GM21619 (cell line): ENCODE measurements around the gene PTPRD.
A peak's percentile ranks its signal among the peaks of the same experiment; 100 is the strongest.

ENCODE experiments used
- ATAC-seq: cut with Tn5 transposase; IDR thresholded peaks from one replicate; pipeline ENCODE4 v1.9.1; 2021; ENCODE audit not compliant: unreplicated experiment

Gene PTPRD

GRCh38 chr9:8382777-8383527 lies 2229.8 kb downstream of the PTPRD start:
- ATAC-seq: no peak

- no peak for ATAC-seq
Measured at GRCh38 chr9:8382266-8382665, 2230.5 kb downstream of the PTPRD start.

- no peak for ATAC-seq
Measured at GRCh38 chr9:8381601-8382000, 2231.2 kb downstream of the PTPRD start.

GRCh38 chr9:8374471-8374870 lies 2238.3 kb downstream of the PTPRD start:
- no peak for ATAC-seq

GRCh38 chr9:8371686-8372085 lies 2241.1 kb downstream of the PTPRD start:
- no peak for ATAC-seq

DNA sequence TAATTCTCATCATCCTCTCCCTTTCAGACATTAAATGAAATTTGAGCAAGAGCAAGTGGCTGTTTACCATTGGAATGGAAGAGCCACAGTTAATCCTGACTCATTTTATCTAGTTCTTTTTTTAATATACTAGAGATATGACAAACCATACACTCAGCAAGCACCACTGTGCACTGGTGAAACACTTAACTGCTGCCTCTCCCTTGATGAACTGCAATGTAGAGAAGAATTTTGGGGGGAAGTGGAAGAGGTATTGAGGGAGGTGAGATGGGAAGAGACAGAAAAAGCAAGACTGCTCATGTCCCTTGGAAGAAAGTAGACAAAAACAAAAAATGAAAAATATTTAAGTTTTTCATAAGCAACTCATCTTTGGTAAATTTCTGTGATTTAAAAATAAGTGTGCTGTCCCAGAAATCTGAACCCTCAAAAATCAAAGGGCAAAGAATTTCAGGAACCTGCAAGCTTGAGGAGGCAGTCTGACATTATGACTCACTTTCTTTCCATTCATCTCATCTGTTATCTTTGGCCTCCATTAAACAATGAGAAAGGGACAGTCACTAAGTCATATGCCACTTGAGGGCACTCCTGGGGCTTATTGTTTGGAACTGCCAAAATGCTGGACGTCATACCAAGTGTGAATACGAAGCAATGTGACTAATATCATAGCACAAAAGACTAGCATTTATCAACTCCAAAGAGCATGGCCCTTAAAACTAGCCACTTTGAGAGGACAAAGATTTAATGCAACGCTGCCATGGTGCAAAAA lies 2246.5 kb downstream of the PTPRD start:
- ATAC-seq: no peak

DNA sequence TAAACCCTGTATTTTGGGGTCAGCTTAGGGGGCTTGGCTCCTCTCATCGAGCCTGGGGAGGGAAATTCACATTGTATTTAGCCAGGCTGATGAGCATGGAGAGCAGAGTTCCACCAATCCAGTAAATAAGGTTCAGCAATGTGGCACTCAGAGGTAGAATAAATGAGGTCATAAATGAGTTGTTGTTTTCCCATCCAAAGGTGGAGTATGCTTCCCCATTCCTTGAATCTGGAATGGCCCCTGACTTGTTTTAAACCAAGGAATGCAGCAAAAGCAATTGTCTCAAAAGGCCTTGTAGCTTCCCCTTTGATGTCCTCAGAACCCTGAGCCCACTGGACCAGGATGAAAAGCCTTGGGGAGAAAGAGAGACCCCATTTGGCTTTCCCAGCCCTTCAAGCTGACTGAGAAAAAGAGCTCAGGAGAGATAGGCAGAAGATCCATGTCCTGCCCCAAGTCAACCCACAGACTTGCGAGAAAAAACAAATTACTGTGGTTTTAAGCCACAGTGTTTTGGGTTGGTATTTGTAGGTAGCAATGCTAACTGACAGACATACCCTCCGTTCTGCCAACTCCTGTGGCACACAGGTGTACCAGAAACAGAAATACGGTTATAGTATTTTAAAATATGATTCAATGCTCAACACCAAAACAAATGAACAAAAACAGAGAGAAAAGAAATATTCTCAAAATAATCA lies 2247.2 kb downstream of the PTPRD start:
- no peak for ATAC-seq

- peak; percentile 66 for ATAC-seq
Measured at GRCh38 chr9:8365029-8365428, 2247.8 kb downstream of the PTPRD start.

DNA sequence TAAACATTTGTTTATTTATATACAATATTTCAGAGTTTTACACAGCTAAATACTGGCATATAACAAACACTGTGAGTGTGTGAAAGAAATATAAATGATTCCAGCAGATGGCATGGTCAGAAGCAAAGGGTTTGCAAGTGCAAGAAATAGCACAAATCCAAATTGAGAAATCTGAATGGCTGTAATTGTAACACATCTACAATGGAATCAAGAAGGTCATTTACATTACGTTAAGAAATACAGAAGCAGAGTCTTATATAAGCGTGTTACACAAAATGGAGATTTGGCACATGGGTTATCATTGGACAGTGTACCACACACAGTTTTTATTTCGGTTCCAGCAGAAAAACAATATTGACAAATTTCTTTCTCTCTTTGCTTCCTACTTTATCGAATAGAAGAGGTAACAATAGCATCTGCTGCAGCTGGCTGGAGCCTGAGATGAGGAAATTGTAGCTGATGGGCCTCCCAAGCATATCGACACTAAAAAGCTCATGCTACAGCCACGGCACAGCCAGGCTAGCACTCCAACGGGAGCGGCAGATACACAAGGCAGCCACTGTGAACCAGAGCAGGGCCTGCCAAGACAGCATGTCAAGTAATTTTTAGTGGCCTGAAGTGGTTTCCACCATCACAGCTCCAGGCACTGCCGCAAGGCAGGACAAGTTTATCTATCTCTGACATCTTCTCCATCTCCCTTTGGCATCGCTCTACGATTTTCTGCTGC lies 2248.6 kb downstream of the PTPRD start:
- ATAC-seq: no peak

DNA sequence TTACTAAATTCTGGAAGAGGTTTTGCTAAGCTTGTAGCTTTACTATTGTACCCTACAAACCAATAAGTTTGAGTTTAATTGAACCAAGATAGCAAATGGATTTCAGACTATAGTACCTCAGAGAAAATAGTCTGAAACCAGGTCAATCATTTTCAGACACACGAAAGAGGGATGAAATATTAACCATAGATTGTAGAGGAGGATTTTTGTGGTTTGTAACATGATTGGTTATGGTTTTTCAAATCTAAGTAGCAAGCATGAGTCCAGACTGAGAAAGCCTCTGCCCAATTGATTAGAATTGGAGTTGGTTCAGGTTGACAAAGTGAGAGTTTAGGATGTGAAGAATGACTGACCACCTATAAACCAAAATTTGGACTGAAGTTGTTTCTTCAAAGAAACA lies 2250.6 kb downstream of the PTPRD start:
- peak; percentile 63 for ATAC-seq

GRCh38 chr9:8361364-8361763 lies 2251.4 kb downstream of the PTPRD start:
- ATAC-seq: no peak

DNA sequence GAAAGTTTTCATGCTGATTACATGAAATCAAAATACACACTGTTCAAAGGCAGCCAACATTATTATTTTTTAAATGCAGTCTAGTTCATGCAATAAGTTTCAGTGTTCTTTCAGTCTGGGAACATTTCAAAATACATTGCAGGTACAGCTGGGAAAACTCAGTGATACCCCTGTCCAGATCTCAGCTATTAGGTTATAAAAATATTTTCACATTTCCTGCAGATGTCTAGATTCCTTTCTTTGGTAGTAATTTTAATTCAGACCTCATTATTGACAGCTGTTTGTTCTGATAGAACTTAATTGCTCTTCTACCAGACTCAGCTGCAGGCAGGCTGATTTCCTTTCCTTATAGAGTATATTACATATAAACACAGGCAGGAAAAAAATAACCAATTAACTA lies 2256.4 kb downstream of the PTPRD start:
- ATAC-seq: no peak

DNA sequence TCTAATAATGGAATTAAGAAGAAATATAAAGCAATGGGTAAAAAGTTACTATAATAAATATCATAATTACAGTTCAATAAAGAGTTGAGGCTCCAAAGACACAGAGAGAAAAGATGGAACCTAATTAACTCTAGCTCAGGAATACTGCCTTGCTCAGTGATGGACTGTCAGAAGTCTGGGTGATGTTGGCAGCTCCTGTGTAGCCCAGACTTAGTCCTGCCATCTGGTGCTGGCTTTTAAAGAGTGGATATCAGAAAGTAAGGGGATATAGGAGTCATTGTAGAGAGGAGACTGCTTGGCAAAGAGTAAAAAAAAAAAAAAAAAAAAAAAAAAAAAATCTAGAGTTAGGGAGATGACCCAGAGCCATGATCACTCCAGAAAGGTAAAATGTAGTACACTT lies 2261.4 kb downstream of the PTPRD start:
- no peak for ATAC-seq

DNA sequence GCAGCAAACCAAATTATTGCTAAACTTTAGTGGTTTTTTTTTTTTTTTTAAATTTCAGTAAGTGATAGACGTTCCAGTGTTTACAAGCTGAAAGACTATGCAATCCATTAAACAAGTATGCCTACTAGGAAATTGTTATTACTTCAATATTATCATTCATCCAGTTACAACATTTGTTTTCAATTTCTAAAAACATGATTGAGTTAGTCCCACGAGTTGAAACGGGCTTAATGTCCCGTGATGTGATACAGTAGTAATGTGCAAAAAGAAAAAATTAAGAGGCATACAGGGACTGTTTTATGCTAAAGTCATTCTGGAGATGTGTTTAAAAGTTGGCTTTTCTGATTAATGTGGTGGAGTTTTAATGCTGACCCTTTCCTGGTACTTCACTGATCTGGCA lies 2262.9 kb downstream of the PTPRD start:
- ATAC-seq: no peak

DNA sequence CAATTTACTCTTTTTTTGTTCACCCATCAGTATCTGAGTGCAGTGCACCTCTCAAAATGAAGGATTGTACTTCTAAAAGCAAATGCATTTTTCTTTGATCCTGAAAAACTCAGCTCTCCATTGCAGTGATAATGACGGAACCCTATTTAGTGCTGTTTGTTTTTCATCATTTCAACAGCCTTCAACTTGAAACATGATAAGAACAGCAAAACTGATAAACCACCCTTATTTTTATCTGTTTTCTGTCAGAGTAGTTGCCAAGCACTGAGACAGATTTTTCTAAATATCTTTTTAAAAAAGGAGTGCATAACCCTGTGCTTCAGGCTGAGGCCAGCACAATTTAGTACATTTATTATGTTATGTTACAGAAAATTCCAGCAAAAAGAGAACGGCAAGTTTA lies 2263.4 kb downstream of the PTPRD start:
- no peak for ATAC-seq

DNA sequence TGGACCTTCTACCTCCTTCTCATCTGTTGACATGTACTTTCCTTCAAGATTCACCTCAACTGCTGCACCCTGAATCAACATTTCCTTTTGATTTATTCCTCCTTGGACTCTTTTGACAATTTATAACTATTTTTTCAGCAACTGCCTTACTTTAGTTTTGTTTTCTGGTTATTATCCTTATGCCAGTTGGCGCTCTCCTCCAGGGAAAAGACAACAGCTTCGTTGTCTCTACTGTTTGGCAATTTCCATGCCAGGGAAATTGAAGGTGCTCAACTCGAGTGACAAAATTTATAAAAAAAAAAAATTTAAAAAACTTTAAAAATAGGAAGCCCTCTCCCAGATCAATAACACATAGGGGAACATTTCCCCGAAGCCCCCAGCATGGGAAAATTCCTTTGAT lies 2264.0 kb downstream of the PTPRD start:
- ATAC-seq: no peak

DNA sequence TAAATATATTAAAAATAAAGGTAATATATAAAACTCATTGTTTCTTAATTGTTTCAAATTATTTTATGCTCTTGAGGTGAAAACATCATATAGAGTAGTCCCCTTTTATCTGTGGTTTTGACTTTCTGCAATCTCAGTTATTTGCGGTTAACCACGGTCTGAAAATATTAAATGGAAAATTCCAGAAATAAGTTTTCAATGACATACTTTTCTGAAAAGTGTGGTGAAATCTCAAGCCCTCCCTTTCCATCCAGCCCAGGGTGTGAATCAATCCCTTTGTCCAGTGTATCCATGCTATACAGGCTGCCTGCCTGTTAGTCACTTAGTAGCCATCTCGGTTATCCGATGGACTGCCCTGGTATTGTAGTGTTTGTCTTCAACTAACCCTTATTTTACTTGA lies 2266.5 kb downstream of the PTPRD start:
- ATAC-seq: no peak

- no peak for ATAC-seq
Measured at GRCh38 chr9:8338767-8339510, 2273.9 kb downstream of the PTPRD start.

DNA sequence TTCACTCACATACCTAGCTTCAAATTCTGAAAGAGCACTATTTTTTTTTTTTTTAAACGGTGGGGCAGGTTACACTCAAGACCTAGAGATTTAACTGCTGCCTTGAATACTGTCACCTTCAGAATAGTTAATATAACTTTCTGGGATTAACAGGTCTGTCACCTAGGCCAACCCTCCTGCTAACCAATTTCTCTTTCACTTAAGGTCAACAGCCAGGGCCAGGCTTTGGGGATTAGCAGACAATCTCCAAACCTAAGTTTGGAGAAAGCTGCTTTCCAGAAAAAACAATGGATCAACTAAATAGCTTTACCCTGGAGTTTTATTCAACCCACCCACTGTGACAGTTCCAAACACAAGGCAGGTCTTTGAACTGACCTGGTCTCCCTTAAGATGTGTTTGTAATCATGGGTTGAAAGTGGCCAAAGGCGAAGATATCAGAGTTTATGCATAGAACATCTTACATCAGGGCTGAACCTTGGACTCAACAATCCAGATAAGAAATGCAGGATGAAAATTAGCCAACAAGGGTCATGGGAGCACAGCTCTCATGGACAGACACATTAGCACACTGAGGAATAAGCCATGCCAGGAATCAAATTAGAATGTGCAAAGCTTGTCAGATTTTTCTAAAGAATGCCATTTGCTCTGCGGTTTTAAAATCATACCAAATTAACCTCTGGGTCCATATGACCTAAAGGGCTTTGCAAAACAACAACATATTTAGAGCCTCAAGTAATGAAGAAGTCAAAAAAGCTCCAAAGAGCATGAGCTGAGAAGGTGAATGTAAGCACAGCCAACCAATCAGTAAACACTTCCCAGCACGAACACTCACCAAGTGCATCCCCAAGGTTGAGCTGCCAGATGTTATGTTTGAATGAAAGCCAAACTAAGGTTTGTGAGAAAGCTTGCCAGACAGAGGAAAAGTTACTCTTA lies 2274.7 kb downstream of the PTPRD start:
- ATAC-seq: no peak

GRCh38 chr9:8332871-8333270 lies 2279.9 kb downstream of the PTPRD start:
- no peak for ATAC-seq
